Coronary artery (tissue), 2 donors: Measurements from ENCODE around the gene TM9SF2.
A peak's percentile ranks its signal among the peaks of the same experiment; 100 is the strongest.
"Not testable (repeated sequence)": the region's sequence is repeated elsewhere in the genome, so short reads cannot be mapped to it uniquely, and the experiment has no call there.

Experiments
- DNase-seq: peaks from one replicate; pipeline ENCODE4 v3.0.0-alpha.2; 2017; ENCODE audit warnings: low spot score
- H3K27ac ChIP-seq, 2 donors: fragments of 200-600 bp; sonication (generic); one replicate each; pipeline ENCODE4 v1.5.1; 2016 to 2019
- H3K4me3 ChIP-seq: fragments of 200-600 bp; sonication (generic); 2 replicates; pipeline ENCODE4 v1.5.1; 2016; ENCODE audit warnings: mild to moderate bottlenecking, moderate library complexity
- TF ChIP-seq, protein P1 (sequence below): fragments of 200-600 bp; sonication (generic); IDR thresholded peaks from one replicate; pipeline ENCODE4 v1.5.1; 2019; ENCODE audit warnings: antibody characterized with exemption

Gene TM9SF2, protein sequence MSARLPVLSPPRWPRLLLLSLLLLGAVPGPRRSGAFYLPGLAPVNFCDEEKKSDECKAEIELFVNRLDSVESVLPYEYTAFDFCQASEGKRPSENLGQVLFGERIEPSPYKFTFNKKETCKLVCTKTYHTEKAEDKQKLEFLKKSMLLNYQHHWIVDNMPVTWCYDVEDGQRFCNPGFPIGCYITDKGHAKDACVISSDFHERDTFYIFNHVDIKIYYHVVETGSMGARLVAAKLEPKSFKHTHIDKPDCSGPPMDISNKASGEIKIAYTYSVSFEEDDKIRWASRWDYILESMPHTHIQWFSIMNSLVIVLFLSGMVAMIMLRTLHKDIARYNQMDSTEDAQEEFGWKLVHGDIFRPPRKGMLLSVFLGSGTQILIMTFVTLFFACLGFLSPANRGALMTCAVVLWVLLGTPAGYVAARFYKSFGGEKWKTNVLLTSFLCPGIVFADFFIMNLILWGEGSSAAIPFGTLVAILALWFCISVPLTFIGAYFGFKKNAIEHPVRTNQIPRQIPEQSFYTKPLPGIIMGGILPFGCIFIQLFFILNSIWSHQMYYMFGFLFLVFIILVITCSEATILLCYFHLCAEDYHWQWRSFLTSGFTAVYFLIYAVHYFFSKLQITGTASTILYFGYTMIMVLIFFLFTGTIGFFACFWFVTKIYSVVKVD

DNA sequence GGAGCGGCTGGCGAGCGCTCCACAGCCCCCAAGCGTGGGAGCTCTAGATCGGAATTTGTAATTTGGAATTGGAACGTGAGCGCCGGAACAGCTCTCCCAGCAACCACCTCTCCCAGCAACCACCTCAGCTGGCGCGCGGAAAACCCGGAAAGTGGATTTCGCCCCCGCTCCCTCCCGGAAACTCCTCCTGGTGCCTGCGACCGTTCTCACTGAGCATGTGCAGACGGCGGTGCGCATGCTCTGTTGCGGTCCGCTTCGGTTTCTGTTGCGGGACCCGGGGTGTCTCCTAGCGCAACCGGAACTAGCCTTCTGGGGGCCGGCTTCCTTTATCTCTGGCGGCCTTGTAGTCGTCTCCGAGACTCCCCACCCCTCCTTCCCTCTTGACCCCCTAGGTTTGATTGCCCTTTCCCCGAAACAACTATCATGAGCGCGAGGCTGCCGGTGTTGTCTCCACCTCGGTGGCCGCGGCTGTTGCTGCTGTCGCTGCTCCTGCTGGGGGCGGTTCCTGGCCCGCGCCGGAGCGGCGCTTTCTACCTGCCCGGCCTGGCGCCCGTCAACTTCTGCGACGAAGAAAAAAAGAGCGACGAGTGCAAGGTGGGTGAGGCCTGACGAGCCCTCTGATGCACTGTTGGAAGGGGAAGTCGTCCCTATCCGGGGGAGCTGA, at the start of gene TM9SF2:
TM9SF2 (plus strand) TSS at position 289 of the 664 bp plus-strand sequence; CDS start at position 424, 135 bp downstream.
- H3K27ac ChIP-seq = peak within 1 kb of the TSS; percentile 80 to 88
- peak; percentile 98 for DNase-seq
- H3K4me3 ChIP-seq = peak within 1 kb of the TSS; percentile 89
- TF ChIP-seq, protein P1, sequence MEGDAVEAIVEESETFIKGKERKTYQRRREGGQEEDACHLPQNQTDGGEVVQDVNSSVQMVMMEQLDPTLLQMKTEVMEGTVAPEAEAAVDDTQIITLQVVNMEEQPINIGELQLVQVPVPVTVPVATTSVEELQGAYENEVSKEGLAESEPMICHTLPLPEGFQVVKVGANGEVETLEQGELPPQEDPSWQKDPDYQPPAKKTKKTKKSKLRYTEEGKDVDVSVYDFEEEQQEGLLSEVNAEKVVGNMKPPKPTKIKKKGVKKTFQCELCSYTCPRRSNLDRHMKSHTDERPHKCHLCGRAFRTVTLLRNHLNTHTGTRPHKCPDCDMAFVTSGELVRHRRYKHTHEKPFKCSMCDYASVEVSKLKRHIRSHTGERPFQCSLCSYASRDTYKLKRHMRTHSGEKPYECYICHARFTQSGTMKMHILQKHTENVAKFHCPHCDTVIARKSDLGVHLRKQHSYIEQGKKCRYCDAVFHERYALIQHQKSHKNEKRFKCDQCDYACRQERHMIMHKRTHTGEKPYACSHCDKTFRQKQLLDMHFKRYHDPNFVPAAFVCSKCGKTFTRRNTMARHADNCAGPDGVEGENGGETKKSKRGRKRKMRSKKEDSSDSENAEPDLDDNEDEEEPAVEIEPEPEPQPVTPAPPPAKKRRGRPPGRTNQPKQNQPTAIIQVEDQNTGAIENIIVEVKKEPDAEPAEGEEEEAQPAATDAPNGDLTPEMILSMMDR = no peak

DNA sequence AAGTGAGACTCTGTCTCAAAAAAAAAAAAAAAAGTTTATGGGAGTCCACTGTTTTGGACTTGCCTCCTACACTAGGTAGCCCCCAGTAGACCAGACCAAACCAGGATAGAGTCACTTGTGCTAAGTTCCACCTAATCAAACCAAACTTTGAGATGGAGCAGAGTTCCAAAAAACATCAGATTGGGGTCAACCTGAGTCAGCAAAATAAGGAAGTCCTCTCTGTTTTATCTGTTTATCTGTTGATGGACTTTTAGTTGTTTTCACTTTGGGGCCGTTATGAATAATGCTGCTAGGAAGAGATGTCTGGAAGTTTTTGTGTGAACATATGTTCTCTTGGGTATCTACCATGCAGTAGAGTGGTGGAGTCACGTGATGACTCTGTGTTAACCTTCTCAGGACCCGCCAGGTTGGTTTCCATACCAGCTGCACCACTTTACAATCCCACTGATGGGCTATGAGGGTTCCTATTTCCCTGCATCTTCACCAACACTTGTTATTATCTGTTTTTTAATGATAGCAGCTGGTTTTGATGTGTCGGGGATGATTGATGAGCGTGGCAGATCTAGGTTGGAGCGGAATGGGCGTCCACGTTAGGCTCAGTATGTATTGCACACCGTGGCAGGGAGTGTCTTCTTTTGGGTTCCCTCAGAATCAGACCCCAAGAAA, 46.6 kb upstream of the TM9SF2 start:
- TF ChIP-seq, protein P1 = no peak
- no peak overlapping the region for H3K27ac ChIP-seq
- DNase-seq = no peak
- no peak overlapping the region for H3K4me3 ChIP-seq

DNA sequence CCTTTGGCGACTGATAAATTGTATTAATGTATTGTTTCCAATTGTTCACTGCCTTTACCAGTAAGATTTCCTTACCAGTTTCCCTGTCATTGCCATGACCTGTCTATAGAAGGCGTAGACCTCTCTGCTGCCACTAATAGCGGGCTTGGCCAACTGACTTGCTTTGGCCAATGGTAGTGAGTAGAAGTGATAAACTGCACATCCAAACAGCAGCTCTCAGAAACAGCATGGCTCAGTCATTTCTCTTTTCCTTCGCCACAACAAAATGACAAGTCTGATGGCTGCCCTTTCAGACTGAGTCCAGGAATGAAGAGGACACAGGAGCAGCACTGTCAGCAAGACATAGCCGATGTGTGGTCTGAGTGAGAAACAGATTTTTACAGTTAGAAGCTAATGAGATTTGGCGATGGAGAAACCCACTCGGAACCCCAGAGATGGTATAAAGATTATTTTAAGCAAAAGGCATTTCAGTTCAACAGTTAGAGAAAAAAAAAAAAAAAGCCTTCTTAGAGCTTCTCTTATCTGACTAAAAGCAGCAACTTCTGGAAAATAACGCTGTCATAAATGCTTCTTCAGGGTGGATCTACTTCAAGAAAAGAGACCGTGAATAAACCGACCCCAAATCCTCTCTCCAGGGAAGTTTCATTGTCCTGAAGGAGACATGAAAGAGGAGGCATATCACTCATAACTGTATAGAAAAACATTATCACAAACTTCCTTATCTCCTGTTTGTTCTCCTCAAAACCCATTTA, 42.0 kb upstream of the TM9SF2 start:
- no peak overlapping the region for H3K4me3 ChIP-seq
- DNase-seq = no peak
- TF ChIP-seq, protein P1 = no peak
- H3K27ac ChIP-seq = no peak overlapping the region

DNA sequence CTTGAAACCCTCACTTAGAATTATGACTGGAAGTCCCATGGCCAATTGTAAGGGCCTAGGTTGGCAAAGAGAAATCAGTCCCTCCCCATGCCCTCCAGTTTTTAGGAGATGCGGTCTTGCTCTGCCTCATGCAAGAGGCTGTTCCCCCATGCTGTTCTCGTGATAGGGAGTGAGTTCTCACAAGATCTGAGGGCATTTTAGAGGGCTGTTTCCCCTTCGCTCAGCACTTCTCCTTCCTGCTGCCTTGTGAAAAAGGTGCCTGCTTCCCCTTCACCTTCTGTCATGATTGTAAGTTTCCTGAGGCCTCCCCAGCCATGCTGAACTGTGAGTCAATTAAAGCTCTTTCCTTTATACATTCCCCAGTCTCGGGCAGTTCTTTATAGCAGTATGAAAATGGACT, 40.5 kb upstream of the TM9SF2 start:
- H3K27ac ChIP-seq, DNase-seq, H3K4me3 ChIP-seq: not testable (repeated sequence)

DNA sequence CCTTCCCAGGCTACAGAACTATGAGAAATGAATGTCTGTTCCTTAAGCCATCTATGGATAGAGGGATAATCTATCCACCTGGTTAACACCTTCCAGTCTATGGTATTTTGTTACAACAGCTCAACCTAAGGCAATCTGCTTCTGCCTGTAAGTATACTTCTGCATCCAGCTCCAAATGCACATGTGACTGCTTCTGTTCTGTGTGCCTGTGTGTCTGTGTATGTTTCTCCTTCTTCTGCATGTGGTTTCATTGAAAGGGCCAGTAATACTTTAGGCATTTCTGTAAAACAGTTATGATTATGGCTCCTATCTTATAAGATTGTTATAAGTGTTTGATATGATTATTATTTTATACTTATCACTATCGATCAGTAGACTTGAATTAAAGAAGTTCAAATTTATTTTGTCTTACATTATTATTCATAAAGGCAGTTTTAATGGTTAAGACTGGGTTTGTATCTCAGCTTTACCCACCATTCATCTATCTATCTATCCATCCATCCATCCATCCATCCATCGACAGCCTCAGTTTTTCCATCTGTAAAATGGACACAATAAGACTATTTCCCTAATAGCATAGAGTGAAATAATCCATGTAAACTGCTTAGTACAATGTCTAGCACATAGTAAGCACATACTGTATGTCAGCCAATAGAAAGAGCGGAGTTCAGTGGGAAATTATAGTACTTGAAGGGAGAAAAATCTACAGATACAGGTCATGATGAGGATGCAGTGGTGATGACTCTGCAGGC, 37.5 kb upstream of the TM9SF2 start:
- TF ChIP-seq, protein P1 = no peak
- Histone ChIP-seq H3K4me3 (no peak overlapping the region), H3K27ac (peak overlapping the region in 1 of 2 donors; percentile 53)
- DNase-seq = no peak

DNA sequence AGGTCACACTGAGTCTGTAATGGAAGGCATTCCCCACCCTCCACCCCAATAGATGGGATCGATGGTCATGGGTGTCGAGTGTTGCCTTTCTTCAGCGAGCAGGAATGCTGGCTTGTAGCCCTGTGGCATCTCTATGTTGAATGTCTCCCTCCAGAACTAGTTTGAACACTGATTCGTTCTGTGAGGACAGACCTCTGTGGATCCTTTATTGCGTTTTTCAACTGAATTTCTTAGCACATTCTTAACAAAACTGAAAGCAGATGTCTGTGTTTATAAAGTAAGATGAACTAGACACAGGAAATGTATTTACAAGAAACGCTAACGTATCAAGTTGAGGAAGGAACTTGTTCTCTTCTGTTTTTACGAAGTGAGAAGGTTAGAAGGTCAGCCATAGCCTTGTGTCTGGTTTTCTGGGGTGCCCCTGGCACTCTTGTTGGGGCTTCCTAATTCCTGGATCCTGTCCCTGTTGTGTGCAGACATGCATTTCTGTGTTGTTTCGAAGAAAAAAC, 36.8 kb upstream of the TM9SF2 start:
- TF ChIP-seq, protein P1 = no peak
- no peak overlapping the region for H3K4me3 ChIP-seq
- H3K27ac ChIP-seq = peak overlapping the region in 1 of 2 donors; percentile 53
- DNase-seq = no peak
